H1 (cell line): ENCODE data around the gene AP2A2. TPM values are rescaled to one million over a fixed set of nuclear protein-coding genes. Genes with fewer than 3 reads are reported as not detected.

Source experiments
- CTCF ChIA-PET: fragments of 300-600 bp; sonication (Branson Sonifier 250); formaldehyde crosslinking; loops from one replicate; lab custom pipeline; 2021; ENCODE audit not compliant: partially characterized antibody; lab: Charles Lee
- POLR2A ChIA-PET: fragments of 300-600 bp; sonication (Branson Sonifier 250); formaldehyde crosslinking; loops from one replicate; lab custom pipeline; 2021; ENCODE audit warnings: inconsistent platforms; ENCODE audit not compliant: partially characterized antibody; lab: Charles Lee
- DNase-seq, 2 experiments: peaks; one replicate each; pipeline versions ENCODE4 v3.0.0 to v3.0.0-alpha.2; 2010 to 2022; ENCODE audit warnings: low spot score in 2 of 2, low read depth in 1 of 2, mixed read lengths in 1 of 2
- FAIRE-seq: peaks from 2 replicates; lab custom pipeline; 2011; peaks lifted over from hg19 to GRCh38; lab: Jason Lieb, UNC
- H2AFZ ChIP-seq: 2 replicates; pipeline ENCODE4 v1.8.1; 2012; ENCODE audit warnings: low read length, inconsistent platforms
- H2AK5ac ChIP-seq: 2 replicates; pipeline ENCODE4 v1.6.1; 2013; ENCODE audit warnings: low read depth, low read length
- H2BK120ac ChIP-seq: replicated peaks from 2 replicates; pipeline ENCODE3; 2013; ENCODE audit warnings: low read depth, low read length, inconsistent platforms
- H2BK12ac ChIP-seq: 2 replicates; pipeline ENCODE4 v1.6.1; 2013; ENCODE audit warnings: low read depth, low read length
- H2BK15ac ChIP-seq: 2 replicates; pipeline ENCODE4 v1.6.1; 2013; ENCODE audit warnings: low read length
- H2BK20ac ChIP-seq: 2 replicates; pipeline ENCODE4 v1.6.1; 2013; ENCODE audit warnings: low read length
- H2BK5ac ChIP-seq: 2 replicates; pipeline ENCODE4 v1.6.1; 2013; ENCODE audit warnings: low read depth, low read length
- H3K14ac ChIP-seq: 2 replicates; pipeline ENCODE4 v1.6.1; 2013; ENCODE audit warnings: inconsistent platforms; ENCODE audit not compliant: insufficient read length
- H3K18ac ChIP-seq: 2 replicates; pipeline ENCODE4 v1.6.1; 2013; ENCODE audit warnings: low read length; ENCODE audit errors: extremely low read depth
- H3K23ac ChIP-seq: 2 replicates; pipeline ENCODE4 v1.6.1; 2013; ENCODE audit warnings: inconsistent platforms; ENCODE audit not compliant: insufficient read length
- H3K23me2 ChIP-seq: 2 replicates; pipeline ENCODE4 v1.6.1; 2013; ENCODE audit warnings: low read depth, low read length
- H3K27ac ChIP-seq: 2 replicates; pipeline ENCODE4 v1.6.1; 2011; ENCODE audit warnings: low read depth, low read length, inconsistent platforms
- H3K27me3 ChIP-seq, 4 experiments: replicated peaks in 1 of 4; 1 replicate in 1 of 4; 2 replicates in 3 of 4; pipeline versions ENCODE4 v1.6.1 to v1.8.1; 2011 to 2013; ENCODE audit warnings: low read length in 3 of 4, mild to moderate bottlenecking in 3 of 4, inconsistent platforms in 2 of 4, mixed read lengths in 2 of 4, moderate library complexity in 1 of 4; ENCODE audit not compliant: control insufficient read depth in 3 of 4, insufficient read depth in 3 of 4; ENCODE audit errors: extremely low read depth in 1 of 4
- H3K36me3 ChIP-seq, 4 experiments: 2 replicates each; pipeline versions ENCODE4 v1.6.1 to v1.8.1; 2011 to 2013; ENCODE audit warnings: mild to moderate bottlenecking in 4 of 4, low read length in 3 of 4, moderate library complexity in 2 of 4, control low read depth in 1 of 4, inconsistent platforms in 1 of 4; ENCODE audit not compliant: insufficient read depth in 4 of 4, control insufficient read depth in 2 of 4
- H3K4ac ChIP-seq: replicated peaks from 2 replicates; pipeline ENCODE3; 2013; ENCODE audit warnings: low read length, low read depth, mixed read lengths, inconsistent platforms; ENCODE audit not compliant: insufficient read length
- H3K4me1 ChIP-seq, 4 experiments: replicated peaks in 1 of 4; 1 replicate in 1 of 4; 2 replicates in 3 of 4; pipeline versions ENCODE4 v1.6.1 to v1.8.1; 2011 to 2013; ENCODE audit warnings: low read length in 3 of 4, inconsistent platforms in 2 of 4, mixed read lengths in 1 of 4; ENCODE audit not compliant: insufficient read depth in 4 of 4, control insufficient read depth in 3 of 4
- H3K4me2 ChIP-seq, 2 experiments: 2 replicates each; pipeline versions ENCODE4 v1.6.1 to v1.8.1; 2011 to 2013; ENCODE audit warnings: low read depth in 2 of 2, low read length in 2 of 2, control low read depth in 1 of 2, inconsistent platforms in 1 of 2, mild to moderate bottlenecking in 1 of 2; ENCODE audit not compliant: insufficient read depth in 1 of 2
- H3K4me3 ChIP-seq, 4 experiments: fragments of 200-600, 300-600 bp in 1 of 4; sonication (generic), shearing (Covaris generic), sonication (Bioruptor Twin) in 1 of 4; 2 replicates each; pipeline versions ENCODE4 v1.5.1 to v1.8.1; 2011 to 2016; ENCODE audit warnings: low read length in 4 of 4, low read depth in 3 of 4, control low read depth in 2 of 4, inconsistent platforms in 2 of 4, mild to moderate bottlenecking in 2 of 4, mixed read lengths in 1 of 4, moderate library complexity in 1 of 4; ENCODE audit not compliant: insufficient read depth in 2 of 4; ENCODE audit errors: extremely low read depth in 1 of 4
- H3K56ac ChIP-seq: replicated peaks from 2 replicates; pipeline ENCODE3; 2013; ENCODE audit warnings: low read depth, mild to moderate bottlenecking, mixed read lengths, low read length, inconsistent platforms; ENCODE audit not compliant: insufficient read length
- H3K79me1 ChIP-seq: 2 replicates; pipeline ENCODE4 v1.6.1; 2013; ENCODE audit warnings: low read depth, low read length, control low read depth
- H3K79me2 ChIP-seq, 2 experiments: 2 replicates each; pipeline versions ENCODE4 v1.6.1 to v1.8.1; 2012 to 2013; ENCODE audit warnings: low read length in 2 of 2, mild to moderate bottlenecking in 2 of 2, inconsistent platforms in 1 of 2; ENCODE audit not compliant: insufficient read depth in 2 of 2, control insufficient read depth in 1 of 2
- H3K9ac ChIP-seq, 4 experiments: replicated peaks in 1 of 4; 1 replicate in 1 of 4; 2 replicates in 3 of 4; pipeline versions ENCODE4 v1.6.1 to v1.8.1; 2011 to 2013; ENCODE audit warnings: low read depth in 3 of 4, low read length in 3 of 4, control low read depth in 2 of 4, mild to moderate bottlenecking in 2 of 4, moderate library complexity in 2 of 4, inconsistent platforms in 1 of 4; ENCODE audit errors: extremely low read depth in 1 of 4
- H3K9me3 ChIP-seq, 2 experiments: 2 replicates each; pipeline versions ENCODE4 v1.6.1 to v1.8.1; 2012 to 2013; ENCODE audit warnings: mild to moderate bottlenecking in 2 of 2, moderate library complexity in 2 of 2, control low read depth in 1 of 2, inconsistent platforms in 1 of 2, low read depth in 1 of 2, low read length in 1 of 2, mixed read lengths in 1 of 2; ENCODE audit not compliant: insufficient read depth in 2 of 2
- H4K20me1 ChIP-seq, 2 experiments: replicated peaks in 1 of 2; 2 replicates each; pipeline versions ENCODE3 to v1.8.1; 2011 to 2013; ENCODE audit warnings: inconsistent platforms in 2 of 2, low read length in 2 of 2, mild to moderate bottlenecking in 1 of 2; ENCODE audit not compliant: insufficient read depth in 2 of 2, control insufficient read depth in 1 of 2
- H4K5ac ChIP-seq: 2 replicates; pipeline ENCODE4 v1.6.1; 2013; ENCODE audit warnings: low read length, low read depth, mixed read lengths, inconsistent platforms; ENCODE audit not compliant: insufficient read length
- H4K8ac ChIP-seq: 2 replicates; pipeline ENCODE4 v1.8.0; 2013; ENCODE audit warnings: mild to moderate bottlenecking, moderate library complexity, low read length, inconsistent platforms; ENCODE audit not compliant: insufficient read depth; ENCODE audit errors: extremely low read depth
- H4K91ac ChIP-seq: replicated peaks from 2 replicates; pipeline ENCODE3; 2013; ENCODE audit warnings: low read length, mixed read lengths, inconsistent platforms; ENCODE audit not compliant: insufficient read length
- E2F6 ChIP-seq: IDR thresholded peaks from 2 replicates; pipeline ENCODE4 v1.6.1; 2012; ENCODE audit warnings: inconsistent platforms
- GABPA ChIP-seq: IDR thresholded peaks from 2 replicates; pipeline ENCODE4 v1.6.1; 2011; ENCODE audit warnings: mild to moderate bottlenecking, low read length, moderate library complexity, borderline replicate concordance; ENCODE audit not compliant: insufficient read depth
- RXRA ChIP-seq: IDR thresholded peaks from 2 replicates; pipeline ENCODE4 v1.6.1; 2011; ENCODE audit warnings: low read depth, mild to moderate bottlenecking, low read length, moderate library complexity; ENCODE audit not compliant: insufficient read depth
- WGBS, 2 experiments: shearing (Covaris generic) in 1 of 2; methylation state at CpG; one replicate each; pipeline versions ENCODE4 v1.1.6 to v1.1.7; 2013 to 2015; ENCODE audit warnings: low lambda C conversion rate in 2 of 2, mixed read lengths in 2 of 2, inconsistent platforms in 1 of 2, low coverage in 1 of 2, missing lambda C conversion rate in 1 of 2; ENCODE audit not compliant: insufficient replicate concordance in 2 of 2, insufficient coverage in 1 of 2, insufficient read length in 1 of 2; ENCODE audit errors: extremely low coverage in 1 of 2, missing lambda C conversion rate in 1 of 2; 5-methylcytosine and 5-hydroxymethylcytosine counted together
- polyA plus RNA-seq, 7 experiments: library from polyadenylated mRNA; depleted of rRNA in 3 of 7; stranded (reverse) in 5 of 7; unstranded in 2 of 7; fragments of >200 nt in 5 of 7; fragments of 200-250 nt in 2 of 7; gene quantifications; 1 replicate in 5 of 7; 2 replicates in 1 of 7; 4 replicates in 1 of 7; pipeline versions ENCODE4 v1.2.1 to v1.2.3, GENCODE V29; 2011 to 2013; ENCODE audit warnings: missing spikeins in 2 of 7, mixed read lengths in 2 of 7
- total RNA-seq: library from RNA; stranded (reverse); fragmentation: NEBNext Ultra II Directional; extraction: Animal tissue kit (Norgen Biotek cat#: 25700); gene quantifications from 2 replicates; pipeline ENCODE4 v1.2.1, GENCODE V29; 2021

The AP2A2 gene
- total and polyA plus RNA-seq, 2 of the 8 experiments (the other 6 are each of a cell fraction or from before 2014, with no cell fraction given), result 50.0 to 65.0 TPM

GRCh38 chr11:883527-883926 is 42.1 kb upstream of the AP2A2 start:
- Histone ChIP-seq H3K9ac (no peak overlapping the region), H3K56ac (no peak overlapping the region), H4K5ac (no peak overlapping the region), H3K9me3 (no peaks in the 10 kb centered on the region), H2AK5ac (no peak overlapping the region), H4K8ac (no peak overlapping the region), H3K4me1 (no peaks in the 10 kb centered on the region), H3K27me3 (no peaks in the 10 kb centered on the region), H2BK120ac (no peak overlapping the region), H3K36me3 (peaks cover 2 to 22% (median 8%) of the 10 kb centered on the region in 4 experiments; a peak in 5 of 8 replicates), H3K4me3 (no peak overlapping the region), H4K91ac (no peak overlapping the region), H2AFZ (no peak overlapping the region), H2BK20ac (no peak overlapping the region), H3K79me2 (no peaks in the 10 kb centered on the region), H3K23ac (no peak overlapping the region), H4K20me1 (peaks cover 3 to 17% of the 10 kb centered on the region in 2 experiments), H3K23me2 (no peaks in the 10 kb centered on the region), H2BK12ac (no peak overlapping the region), H2BK15ac (no peak overlapping the region), H3K79me1 (no peaks in the 10 kb centered on the region), H3K27ac (no peak overlapping the region), H3K4me2 (no peak overlapping the region), H3K4ac (no peak overlapping the region), H3K14ac (no peak overlapping the region), H3K18ac (no peak overlapping the region), H2BK5ac (no peak overlapping the region; the same call in 1 of the 2 replicates)
- DNase-seq (no peak), FAIRE-seq (no peak)
- POLR2A ChIA-PET, result interaction anchor here (0.8 to 1.0 kb wide), 5 partner anchors 8 to 167 kb away, joined by 3 to 4 read pairs (median 3); no protein-coding TSS in a partner anchor
- WGBS, 2 experiments, result 90% methylated on average over 10 of the region's 10 CpGs; no CpG with 5 or more reads in 1 of the 2 experiments
- CTCF ChIA-PET, result interaction anchor here (0.9 to 1.4 kb wide), 4 partner anchors 12 to 15 kb away, joined by 3 to 7 read pairs (median 4); no protein-coding TSS in a partner anchor
- TF ChIP-seq RXRA (no peak), E2F6 (no peak), GABPA (no peak)
